Measurements from ENCODE around the gene GAB1.

GAB1 gene

DNA sequence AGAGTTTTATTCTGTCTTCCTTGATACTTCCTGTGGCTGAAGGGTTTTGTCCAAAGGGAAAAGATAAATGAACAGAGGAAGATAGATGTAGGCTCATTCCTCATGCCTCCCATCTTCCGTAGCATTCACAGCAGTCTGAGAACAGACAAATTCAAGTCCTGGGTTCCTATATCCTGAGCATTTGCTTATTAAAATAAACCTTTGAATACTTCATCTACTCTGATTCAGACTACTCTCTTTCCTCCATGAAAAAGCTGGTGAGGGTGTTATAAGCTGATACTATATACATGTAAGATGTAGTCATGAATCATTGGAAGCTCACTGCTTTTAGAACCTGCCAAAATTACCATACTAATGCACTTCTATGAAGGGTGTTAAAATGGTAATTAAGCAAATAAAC, 61.2 kb downstream of the GAB1 start:
- no peak for TF ChIP-seq CTCF (IDR thresholded peaks at IDR 0.05; ENCODE audit: low read depth, low read length)

DNA sequence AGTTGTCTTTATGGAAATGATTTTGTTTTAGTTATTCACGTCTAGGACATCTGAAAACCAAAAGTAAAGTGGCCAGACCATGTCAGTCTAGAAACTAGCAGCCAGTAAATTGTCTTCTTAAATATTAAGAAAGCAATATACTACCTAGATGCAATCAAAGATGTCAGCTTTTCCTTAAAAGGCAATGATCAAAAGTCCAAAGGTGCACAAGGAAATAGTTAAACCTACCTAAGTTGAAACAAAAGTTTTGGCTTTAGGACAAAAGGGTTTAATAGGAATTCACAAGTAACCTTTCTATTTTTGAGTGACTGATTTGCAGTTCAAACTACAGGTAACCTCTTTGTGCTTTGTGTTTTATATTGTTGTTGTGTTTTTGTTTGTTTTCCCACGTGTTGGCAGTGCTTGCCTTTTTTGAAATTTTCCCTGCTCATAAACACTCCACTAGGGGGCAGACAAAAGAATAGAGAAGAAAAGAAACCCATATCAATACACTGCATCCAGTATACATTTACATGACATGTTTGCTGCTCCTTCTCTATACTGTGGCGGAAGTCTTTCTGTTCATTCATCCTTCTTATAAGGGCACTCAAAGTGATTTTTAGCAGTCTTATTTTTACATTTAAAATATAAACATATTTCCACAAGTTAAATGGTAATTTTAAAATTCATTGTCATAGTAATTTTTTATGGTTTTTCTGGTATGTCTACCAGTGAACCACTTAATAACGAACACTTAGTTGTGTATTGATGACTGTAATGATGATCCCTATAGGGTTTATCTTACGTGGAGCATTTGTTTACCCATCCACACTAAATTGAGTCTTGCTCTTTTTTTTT, 62.7 kb downstream of the GAB1 start:
- no peaks in the 10 kb centered on the region for H3K36me3 ChIP-seq
- peak; percentile 79 for TF ChIP-seq CTCF (IDR thresholded peaks at IDR 0.05; ENCODE audit: low read depth, low read length)
- DNase-seq, result no peak

More for the DNA sequence above, 61.2 kb downstream of the GAB1 start:
- H3K4me1 ChIP-seq, result no peaks in the 10 kb centered on the region
- no peaks in the 10 kb centered on the region for H3K36me3 ChIP-seq
- H3K27me3 ChIP-seq, result no peaks in the 10 kb centered on the region
- H3K4me3 ChIP-seq (ENCODE audit: low read depth, low read length), result no peak overlapping the region
- no peaks in the 10 kb centered on the region for H3K9me3 ChIP-seq
- DNase-seq, result no peak

GRCh38 chr4:143400082-143400481, 63.4 kb downstream of the GAB1 start:
- Histone ChIP-seq H3K4me1 (no peaks in the 10 kb centered on the region), H3K9me3 (no peaks in the 10 kb centered on the region), H3K4me3 (ENCODE audit: low read depth, low read length) (no peak overlapping the region), H3K36me3 (no peaks in the 10 kb centered on the region), H3K27me3 (no peaks in the 10 kb centered on the region)
- no peak for TF ChIP-seq CTCF (IDR thresholded peaks at IDR 0.05; ENCODE audit: low read depth, low read length)
- DNase-seq, result no peak

More for the DNA sequence above, 62.7 kb downstream of the GAB1 start:
- H3K4me3 ChIP-seq (ENCODE audit: low read depth, low read length), result no peak overlapping the region
- no peaks in the 10 kb centered on the region for H3K9me3 ChIP-seq
- H3K4me1 ChIP-seq, result no peaks in the 10 kb centered on the region
- no peaks in the 10 kb centered on the region for H3K27me3 ChIP-seq

DNA sequence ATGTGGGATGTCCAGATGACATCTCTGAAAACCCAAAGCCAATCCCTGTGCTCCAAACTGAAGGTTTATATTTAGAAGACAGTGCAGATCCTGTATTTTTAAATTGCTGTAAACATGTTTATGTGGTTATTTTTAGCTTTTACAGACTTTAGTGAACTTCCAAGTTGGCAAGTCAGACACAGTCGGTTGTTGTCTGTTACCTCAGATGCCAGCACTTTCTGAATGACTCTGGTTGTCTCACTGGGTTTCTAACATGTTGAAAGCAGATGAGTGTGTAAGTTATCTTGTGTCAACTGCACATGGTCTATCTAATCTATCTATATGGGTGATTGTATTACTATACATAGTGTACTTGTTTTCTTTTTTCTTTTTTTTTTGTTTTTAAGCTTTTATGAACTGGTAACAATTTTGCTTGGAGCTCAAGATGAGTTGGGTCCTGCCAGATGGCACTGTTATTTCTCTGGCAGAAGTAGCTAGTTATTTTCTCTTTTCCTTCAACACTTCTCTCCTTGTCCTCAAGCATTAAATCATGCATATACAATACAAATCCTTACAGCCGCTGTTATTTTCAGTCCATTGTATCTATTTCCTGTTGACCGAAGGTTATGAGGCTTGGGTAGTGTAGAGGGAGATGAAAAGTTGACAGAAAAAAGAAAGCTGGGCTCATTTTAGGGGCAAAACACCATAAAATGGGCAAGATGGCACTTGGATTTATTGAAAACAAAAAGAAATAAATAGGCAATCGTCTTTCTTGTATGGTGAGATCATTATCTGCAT, 66.3 kb downstream of the GAB1 start:
- Histone ChIP-seq H3K36me3 (no peaks in the 10 kb centered on the region), H3K27me3 (no peaks in the 10 kb centered on the region), H3K4me3 (ENCODE audit: low read depth, low read length) (no peak overlapping the region), H3K4me1 (no peaks in the 10 kb centered on the region), H3K9me3 (no peaks in the 10 kb centered on the region)
- no peak for DNase-seq
- TF ChIP-seq CTCF (IDR thresholded peaks at IDR 0.05; ENCODE audit: low read depth, low read length), result no peak

- Histone ChIP-seq H3K9me3 (no peaks in the 10 kb centered on the region), H3K4me3 (ENCODE audit: low read depth, low read length) (no peak overlapping the region), H3K36me3 (no peaks in the 10 kb centered on the region), H3K4me1 (no peaks in the 10 kb centered on the region), H3K27me3 (no peaks in the 10 kb centered on the region)
- no peak for DNase-seq
- no peak for TF ChIP-seq CTCF (IDR thresholded peaks at IDR 0.05; ENCODE audit: low read depth, low read length)
These were observed 66.8 kb downstream of the GAB1 start for GRCh38 chr4:143403553-143403820.

DNA sequence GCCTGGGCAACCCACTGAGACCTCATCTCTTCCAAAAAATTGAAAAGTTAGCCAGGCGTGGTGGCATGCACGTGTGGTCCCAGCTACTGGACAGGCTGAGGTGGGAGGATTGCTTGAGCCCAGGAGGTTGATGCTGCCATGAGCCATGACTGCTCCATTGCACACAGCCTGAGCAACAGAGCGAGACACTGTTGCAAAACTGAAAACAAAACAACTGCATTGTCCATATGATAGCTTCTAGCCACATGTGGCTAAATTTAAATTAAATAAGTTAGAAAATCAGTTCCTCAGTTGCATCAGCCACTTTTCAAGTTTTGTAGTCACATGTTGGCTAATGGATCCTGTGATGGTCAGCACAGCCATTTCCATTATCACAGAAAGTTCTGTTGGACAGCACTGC, 67.9 kb downstream of the GAB1 start:
- Histone ChIP-seq H3K4me1 (no peaks in the 10 kb centered on the region), H3K4me3 (ENCODE audit: low read depth, low read length) (no peak overlapping the region), H3K36me3 (no peaks in the 10 kb centered on the region), H3K9me3 (no peaks in the 10 kb centered on the region), H3K27me3 (no peaks in the 10 kb centered on the region)
- no peak for DNase-seq
- no peak for TF ChIP-seq CTCF (IDR thresholded peaks at IDR 0.05; ENCODE audit: low read depth, low read length)
